Right renal pelvis (tissue), 4 donors: ENCODE measurements around the gene SLC39A9. TPM values are rescaled to one million over a fixed set of nuclear protein-coding genes. Genes with fewer than 3 reads are reported as not detected.
"Not testable (repeated sequence)": the region's sequence is repeated elsewhere in the genome, so short reads cannot be mapped to it uniquely, and the experiment has no call there.

ENCODE experiments used
- DNase-seq, 4 donors: peaks; one replicate each; pipeline ENCODE4 v3.0.0-alpha.2; 2013; ENCODE audit warnings: low read depth in 4 of 4, low spot score in 3 of 4, missing footprints in 1 of 4
- polyA plus RNA-seq, 4 donors: library from polyadenylated mRNA; unstranded; fragments of 120-200 nt; gene quantifications; one replicate each; pipeline ENCODE4 v1.2.1, GENCODE V29; 2013; ENCODE audit not compliant: insufficient read length in 4 of 4

The SLC39A9 gene
- polyA plus RNA-seq, 4 donors, result 79.0 to 89.3 (median 86.3) TPM

DNA sequence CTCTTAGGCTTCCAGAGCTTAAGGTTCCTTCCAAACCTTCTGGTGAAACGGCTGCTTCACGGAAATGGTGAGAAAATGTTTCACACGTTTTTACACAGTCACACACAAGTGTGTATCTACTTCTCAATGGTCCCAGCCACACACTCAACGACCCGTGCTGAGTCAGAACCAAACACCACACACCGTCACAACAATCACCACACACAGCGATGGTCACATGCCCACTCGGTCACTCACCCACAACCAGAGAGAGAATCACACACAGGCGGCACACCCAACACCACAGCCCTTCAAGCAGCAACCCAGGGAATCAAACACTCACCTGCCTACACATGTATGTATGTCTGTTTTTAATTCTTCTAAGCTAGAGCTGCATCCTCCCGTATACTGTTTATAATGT is 73.4 kb downstream of the SLC39A9 start:
- no peak for DNase-seq

- DNase-seq, result no peak
Measured at GRCh38 chr14:69473260-69473659, 74.8 kb downstream of the SLC39A9 start.

- DNase-seq, result no peak
Measured at GRCh38 chr14:69473946-69474345, 75.5 kb downstream of the SLC39A9 start.

- DNase-seq, result no peak
Measured at GRCh38 chr14:69475194-69475818, 76.8 kb downstream of the SLC39A9 start.

DNA sequence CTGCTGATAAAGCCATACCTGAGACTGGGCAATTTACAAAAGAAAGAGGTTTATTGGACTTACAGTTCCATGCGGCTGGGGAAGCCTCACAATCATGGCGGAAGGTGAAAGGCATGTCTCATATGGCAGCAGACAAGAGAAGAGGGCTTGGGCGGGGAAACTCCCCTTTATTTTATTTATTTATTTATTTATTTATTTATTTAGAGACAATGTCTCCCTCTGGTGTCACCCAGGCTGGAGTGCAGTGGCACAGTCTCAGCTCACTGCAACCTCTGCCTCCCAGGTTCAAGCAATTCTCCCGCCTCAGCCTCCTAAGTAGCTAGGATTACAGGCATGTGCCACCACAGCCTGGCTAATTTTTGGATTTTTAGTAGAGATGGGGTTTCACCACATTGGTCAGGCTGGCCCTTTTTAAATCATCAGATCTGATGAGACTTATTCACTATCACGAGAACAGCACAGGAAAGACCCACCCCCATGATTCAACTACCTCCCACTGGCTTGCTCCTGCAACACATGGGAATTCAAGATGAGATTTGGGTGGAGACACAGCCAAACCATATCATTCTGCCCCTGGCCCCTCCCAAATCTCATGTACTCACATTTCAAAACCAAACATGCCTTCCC is 78.4 kb downstream of the SLC39A9 start:
- DNase-seq, result not testable (repeated sequence)

GRCh38 chr14:69478055-69478454 is 79.6 kb downstream of the SLC39A9 start:
- not testable (repeated sequence) for DNase-seq

- DNase-seq, result no peak
Measured at GRCh38 chr14:69479696-69480095, 81.2 kb downstream of the SLC39A9 start.

DNA sequence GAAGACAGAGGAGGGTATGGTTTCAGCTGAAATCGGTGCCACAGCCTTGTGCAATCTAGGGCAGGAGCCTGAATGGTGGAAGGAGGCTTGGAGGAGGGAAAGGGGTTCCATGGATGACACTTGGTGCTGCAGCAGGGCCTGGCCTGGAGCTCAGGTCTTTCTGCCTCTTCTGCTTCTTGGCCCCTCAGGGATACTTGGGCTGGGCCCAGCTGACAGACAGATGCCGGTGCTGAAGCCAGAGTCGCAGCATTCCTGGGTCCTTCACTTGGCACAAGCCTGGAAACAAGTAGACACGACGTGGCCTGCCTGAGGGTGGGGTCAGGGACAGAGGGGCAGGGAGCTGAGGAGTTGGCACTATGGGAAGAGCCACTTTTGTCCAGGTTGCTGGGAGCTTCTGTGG is 81.6 kb downstream of the SLC39A9 start:
- DNase-seq, result no peak

DNA sequence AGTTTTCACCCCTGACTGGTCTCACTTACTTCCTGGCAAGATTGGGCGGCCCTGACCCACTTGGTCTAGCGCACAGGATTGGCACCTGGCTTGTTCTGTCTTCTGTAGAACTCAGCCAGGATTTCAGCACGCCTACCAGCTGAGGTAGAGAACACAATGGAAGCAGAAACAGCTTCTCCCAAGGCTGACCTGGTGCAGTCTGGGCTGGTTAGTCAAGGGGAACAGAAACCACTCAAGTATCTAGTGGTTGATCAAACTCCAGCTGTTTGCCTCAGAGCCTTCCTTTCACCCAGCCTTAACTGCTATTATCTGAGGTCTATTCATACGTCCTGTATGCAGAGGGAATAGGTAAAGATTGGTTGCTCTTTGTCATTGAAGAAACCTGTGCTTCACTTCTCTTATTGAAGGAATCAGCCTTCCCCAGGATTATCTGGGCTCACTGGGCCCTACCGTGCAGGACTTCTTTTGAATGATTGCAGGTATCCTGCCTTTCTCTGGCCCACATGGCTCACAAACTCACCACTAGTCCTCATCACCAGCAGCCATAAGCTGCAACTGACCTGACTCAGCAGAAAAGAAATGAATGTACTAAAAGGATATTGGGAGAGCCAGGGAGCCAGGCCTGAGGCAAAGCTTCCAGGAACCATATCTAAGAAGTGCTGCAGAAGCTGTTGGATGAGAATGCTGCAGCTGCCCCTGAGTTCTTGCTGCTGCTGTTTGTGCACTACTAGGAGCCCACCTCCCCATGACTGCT is 83.5 kb downstream of the SLC39A9 start:
- DNase-seq, result no peak

- peak in 1 of 4 donors; percentile 42 for DNase-seq
Measured at GRCh38 chr14:69483765-69484443, 85.4 kb downstream of the SLC39A9 start.

GRCh38 chr14:69484444-69485314 is 86.2 kb downstream of the SLC39A9 start, which contains the start of gene PLEKHD1:
Gene PLEKHD1 (plus strand): TSS chr14:69484728. CDS start chr14:69484966, 238 bp downstream.
- no peak for DNase-seq

DNA sequence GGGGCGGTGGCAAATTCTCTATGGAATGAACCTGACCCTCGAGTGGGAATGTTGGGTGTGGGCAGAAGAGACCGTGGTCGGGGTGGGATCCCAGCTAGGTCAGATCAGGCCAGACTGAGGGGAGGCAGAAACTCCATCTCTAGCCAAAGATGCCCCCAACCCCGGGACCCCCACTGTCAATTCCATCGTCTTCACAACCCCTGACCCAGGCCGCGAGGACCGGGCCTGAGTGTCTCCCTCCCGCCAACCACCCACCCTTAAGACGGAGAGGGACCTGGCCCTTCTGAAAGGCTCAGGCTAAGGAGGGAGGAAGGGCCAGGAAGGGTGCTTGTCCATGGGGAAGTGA is 86.8 kb downstream of the SLC39A9 start:
- no peak for DNase-seq

DNA sequence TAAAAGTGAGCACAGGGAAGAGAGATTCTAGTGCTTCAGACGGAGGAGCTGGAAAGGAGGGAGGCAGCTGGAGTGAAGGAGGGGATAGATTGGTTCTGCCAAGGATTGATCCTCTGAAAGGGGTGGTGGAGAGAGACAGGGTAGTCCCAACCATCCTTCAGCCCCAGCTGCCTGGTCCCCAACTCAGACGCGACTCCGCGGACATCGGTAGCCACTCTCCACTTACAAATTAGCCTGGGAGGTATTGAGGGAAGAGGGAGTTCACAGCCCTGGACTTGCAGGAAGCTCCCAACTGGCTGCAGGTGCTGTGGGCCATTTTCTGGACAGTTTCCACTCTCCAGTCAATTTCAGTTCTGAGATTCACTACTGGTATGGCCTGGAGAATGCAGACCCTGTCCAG is 87.2 kb downstream of the SLC39A9 start:
- no peak for DNase-seq

GRCh38 chr14:69487226-69487625 is 88.7 kb downstream of the SLC39A9 start:
- no peak for DNase-seq

DNA sequence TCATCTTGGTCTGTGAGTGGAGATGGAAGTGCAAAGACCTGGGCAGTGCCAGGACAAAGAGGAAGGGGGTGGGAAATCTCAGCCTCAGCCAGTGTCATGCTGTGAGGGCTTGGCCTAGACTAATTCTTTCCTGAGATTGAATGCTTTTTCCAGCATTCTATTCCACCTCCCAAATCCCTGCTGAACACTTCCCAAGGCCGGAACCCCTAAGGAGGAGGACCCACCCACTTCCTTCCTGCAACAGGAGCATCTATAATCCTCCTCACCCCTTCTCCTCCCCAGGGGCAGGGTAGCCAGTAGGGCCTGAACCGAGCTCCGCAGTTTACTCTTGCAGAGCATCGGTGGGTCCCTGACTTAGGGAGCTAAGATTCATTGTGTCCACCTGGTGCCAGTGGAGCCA is 89.3 kb downstream of the SLC39A9 start:
- no peak for DNase-seq

DNA sequence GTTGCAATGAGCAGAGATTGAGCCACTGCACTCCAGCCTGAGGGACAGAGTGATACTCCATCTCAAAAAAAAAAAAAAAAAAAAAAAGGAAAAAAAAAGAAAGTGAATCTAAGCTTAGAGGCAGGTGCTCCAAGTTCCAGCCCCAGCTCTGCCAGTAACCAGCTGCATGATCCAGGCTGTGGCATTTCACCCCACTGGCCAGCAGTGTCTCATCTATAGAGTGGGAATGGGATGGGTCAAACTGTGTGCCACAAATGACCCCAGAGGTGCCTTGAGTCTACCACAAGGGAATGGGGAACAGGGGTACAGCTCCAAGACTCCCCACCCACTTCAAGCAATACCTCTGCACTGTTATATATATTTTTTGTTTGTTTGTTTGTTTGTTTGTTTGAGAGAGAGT is 91.0 kb downstream of the SLC39A9 start:
- no peak for DNase-seq

- DNase-seq, result no peak
Measured at GRCh38 chr14:69490219-69490918, 91.9 kb downstream of the SLC39A9 start.

GRCh38 chr14:69491193-69491592 is 92.7 kb downstream of the SLC39A9 start:
- no peak for DNase-seq

DNA sequence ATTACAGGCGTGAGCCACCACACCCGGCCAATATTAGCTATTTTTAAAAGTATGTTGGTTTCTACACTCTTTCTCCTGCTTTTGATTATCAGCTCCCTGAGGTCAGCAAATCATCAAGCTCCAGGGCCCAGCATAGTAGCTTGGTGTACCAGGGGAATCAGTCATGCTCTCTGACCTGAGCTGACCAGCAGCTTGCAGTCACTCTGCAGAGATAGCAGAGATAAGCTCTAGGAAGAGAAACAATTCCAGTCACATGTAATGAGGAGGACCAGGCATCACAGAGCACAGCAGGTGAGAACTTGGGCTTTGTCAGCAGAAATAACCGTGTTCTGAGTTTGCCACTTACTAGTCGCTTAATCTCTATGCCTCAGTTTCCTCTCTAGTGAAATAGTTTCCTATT is 94.5 kb downstream of the SLC39A9 start:
- DNase-seq, result no peak

DNA sequence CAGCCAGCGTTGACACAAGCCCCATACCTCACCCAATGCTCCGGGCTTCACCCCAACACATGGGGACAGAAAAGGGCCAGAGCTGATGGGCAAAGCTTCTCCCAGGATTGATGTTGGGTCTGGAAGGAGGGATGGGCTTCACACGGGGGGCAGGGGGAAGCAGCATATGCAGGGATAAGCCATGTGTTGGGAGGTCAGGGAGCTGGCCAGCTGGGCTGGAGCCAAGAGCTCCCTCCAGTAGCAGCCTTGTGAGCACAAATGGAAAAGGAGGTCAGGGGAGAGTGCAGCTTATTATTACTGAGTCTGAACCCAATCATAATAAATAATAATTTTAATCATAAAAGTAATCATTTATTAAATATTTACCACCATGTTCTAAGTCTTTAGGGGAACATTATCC is 95.3 kb downstream of the SLC39A9 start:
- no peak for DNase-seq
